Measurements from ENCODE around the gene DNAH6.

DNAH6 gene

DNA sequence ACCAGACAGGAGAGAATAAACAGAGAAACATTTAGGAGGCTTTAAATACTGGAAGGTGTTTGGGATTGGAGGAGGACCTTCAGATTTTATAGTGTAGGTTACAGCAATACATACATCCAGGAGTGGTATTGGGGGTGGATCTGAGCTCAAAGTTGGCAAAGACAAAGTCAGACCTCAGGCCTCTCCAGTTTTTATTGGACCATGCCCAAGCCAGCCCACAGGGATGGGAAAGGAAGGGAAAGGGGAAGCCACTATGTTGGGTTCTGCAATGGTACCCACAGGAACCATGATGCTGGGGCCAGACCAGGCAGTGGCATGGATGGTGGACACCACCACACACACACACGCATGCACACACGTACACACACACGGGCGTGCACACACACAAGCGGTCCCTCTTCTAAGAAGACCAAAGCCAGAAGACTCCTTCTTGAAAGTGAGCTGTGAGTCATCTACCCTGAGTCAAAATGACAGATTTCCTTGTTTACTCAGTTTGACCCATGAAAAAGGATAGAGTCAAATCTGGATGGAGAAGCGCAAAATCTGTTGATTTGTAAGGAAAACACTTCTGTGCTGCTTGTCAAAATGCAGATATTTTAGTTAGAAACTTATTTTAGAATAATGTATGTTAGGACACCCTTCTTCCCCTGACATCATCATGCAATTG lies 276.7 kb downstream of the DNAH6 start:
- no peak for DNase-seq (ENCODE audit: low spot score)
- no peak for FAIRE-seq

DNA sequence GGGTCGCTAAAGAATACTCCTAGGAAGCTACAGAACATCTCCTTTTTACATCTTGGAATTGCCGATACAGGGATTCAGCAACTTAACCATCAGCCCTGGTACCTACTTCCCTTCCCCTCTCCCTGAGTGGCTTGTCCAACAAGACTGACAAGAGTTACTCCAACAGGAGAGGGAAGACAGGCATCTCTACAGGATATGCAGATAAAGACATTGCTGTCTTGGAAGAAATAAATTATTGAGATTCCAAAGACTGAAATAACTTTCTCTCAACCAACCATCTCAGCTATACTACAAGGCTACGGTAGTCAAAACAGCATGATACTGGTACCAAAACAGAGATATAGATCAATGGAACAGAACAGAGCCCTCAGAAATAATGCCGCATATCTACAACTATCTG lies 277.3 kb downstream of the DNAH6 start:
- FAIRE-seq (no peak), DNase-seq (ENCODE audit: low spot score) (no peak)

DNA sequence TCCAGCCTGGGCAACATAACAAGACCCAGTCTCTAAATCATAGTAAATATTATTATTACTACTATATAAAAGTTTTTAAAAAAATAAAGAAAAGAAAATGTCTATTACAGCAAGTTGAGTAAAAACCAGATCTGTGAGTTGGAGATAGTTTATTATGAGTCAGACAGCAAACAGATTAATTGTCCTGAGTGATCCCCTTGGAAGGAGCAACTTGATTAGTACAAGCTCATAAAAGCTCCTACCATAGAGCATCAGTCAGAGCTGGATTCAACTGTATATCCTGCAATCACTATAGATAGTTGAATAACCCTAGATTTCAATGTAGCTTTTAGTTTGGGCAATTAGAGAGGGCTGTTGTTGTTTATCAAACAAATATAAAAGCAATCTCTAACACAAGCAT lies 280.5 kb downstream of the DNAH6 start:
- DNase-seq (ENCODE audit: low spot score) (no peak), FAIRE-seq (no peak)

DNA sequence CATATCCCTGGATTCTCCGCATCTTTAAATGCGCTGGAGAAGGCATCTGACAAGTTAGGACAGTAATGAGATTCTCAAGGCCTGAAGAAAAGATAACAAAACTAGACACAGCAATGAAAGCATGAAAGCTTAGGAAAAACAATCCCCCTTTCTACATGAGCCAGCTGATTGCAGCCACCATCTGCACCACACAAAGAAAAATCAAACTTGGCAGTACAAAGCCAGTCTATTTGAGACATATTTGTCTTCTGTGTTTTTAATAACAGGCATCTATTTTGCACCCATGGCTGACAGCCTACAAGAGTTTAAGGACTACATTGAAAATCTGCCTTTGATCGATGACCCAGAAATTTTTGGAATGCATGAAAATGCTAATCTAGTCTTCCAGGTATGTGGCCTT lies 281.0 kb downstream of the DNAH6 start:
- no peak for FAIRE-seq

DNA sequence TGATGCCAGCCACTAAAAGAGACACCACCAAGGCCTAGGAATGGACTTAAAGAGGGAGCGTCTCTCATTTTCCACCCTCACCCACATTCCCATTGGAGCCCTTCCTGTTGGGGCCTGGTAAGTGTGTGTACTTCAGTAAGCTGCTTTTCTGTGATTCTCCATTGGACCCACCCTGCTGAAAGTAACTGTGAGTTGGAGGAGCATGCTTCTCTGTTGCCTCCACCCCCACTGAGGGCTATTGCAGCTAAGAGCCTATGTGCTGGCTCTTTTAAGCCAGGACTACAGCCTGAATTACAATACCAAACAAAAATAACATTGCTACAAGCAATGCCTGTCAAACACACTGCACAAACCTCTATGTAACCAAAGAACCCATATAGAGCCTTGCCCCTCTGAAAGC lies 283.5 kb downstream of the DNAH6 start:
- DNase-seq (ENCODE audit: low spot score) (no peak), FAIRE-seq (no peak)

More for the DNA sequence above, 281.0 kb downstream of the DNAH6 start:
- no peak for DNase-seq (ENCODE audit: low spot score)

DNA sequence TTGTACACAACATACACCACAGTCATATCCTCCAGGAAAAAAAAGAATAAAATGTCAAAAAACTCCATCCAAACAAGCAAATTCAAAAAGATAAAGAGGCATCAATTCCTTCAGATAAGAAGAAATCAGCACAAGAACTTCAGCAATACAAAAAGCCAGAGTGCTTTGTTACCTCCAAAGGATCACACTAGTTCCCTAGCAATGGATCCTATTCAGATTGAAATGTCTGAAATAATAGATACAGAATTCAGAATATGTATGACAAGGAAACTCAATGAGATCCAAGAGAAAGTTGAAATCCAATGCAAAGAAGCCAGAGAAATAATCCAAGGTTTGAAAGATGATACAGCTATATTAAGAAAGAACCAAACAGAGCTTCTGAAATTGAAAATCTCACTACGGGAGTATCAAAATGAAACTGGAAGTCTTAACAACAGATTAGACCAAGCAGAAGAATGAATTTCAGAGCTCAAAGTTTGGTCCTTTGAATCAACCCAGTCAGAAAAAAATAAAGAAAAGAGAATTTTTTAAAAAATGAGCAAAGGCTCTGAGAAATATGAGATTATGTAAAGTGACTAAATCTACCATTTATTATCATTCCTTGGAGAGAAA lies 284.0 kb downstream of the DNAH6 start:
- DNase-seq (ENCODE audit: low spot score) (no peak), FAIRE-seq (no peak)

DNA sequence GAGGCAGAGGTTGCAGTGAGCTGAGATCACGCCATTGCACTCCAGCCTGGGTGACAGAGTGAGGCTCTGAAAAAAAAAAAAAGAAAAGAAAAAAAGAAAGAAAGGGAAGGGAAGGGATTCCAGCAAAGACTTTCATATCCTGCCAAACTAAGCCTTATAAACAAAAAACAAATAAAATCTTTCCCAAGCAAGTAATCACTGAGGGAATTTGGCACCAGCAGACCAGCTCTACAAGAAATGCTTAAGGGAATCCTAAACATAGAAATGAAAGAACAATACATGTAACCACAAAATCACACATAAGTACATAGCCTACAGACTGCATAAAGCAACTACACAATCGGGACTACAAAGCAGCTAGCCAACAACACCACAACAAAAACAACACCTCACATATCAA lies 285.5 kb downstream of the DNAH6 start:
- FAIRE-seq = no peak

DNA sequence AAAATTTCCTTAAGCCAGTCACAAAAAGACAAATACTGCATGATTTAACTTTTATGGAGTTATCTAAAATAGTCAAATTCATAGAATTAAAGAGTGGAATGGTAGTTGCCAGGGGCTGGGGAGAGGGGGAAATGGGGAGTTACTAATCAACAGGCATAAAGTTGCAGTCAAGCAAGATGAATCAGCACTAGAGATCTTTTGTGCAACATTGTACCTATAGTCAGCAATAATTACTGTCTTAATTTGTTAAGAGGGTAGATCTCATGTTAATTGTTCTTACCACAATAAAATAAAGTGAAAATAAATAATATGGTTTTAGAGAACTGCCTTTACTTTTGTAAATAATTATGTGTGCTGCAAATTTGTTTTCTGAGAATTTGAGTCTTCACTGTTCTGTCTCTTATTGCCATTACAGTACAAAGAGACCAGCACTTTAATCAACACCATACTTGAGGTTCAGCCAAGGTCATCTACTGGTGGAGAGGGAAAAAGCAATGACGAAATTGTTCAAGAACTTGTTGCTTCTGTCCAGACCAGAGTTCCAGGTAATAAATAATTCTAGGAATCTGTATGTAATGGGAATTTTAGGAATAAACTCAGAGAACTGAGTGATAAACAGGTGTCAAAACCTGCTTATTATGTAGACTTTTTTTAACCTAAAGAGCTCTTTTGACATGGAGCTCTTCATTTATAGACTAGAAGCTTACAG lies 289.1 kb downstream of the DNAH6 start:
- no peak for DNase-seq (ENCODE audit: low spot score)
- FAIRE-seq = no peak

More for the DNA sequence above, 285.5 kb downstream of the DNAH6 start:
- DNase-seq (ENCODE audit: low spot score) = no peak

DNA sequence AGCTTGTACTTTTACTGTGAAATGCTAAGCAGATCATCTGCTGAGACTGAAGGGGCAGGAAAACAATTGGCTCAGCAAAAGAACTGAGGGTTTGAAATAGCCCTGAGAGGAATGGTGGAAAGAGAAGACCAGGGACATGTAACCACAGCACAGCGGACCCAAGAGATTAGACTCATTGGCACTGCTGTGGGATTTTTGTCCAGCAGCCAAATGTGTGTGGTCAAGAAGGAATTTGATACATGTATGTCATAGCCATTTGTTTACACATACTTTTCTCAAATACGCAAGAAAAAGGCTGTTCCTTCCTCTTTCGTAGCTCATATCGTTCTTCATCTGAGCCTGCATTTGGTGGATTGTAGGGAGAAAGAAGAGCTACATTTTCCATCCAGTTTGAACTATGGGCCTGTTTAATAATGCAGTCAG lies 290.8 kb downstream of the DNAH6 start:
- DNase-seq (ENCODE audit: low spot score) = peak; percentile 76
- peak; percentile 80 for FAIRE-seq

DNA sequence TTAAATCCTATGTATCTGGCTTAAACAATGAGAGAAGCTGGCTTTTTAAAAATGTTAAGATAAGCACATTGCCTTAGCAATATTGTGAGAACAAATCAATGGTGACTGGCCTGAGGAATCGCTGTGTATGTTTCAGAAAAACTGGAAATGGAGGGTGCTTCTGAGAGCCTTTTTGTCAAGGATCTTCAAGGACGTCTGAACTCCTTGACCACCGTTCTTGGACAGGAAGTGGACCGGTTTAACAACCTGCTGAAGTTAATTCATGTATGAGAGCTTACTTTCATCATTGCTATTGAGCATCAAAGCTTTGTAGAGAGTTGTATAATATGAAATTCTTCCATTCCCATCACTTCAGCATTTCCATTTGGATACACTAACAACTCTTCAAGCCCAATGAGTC lies 292.0 kb downstream of the DNAH6 start:
- FAIRE-seq (no peak), DNase-seq (ENCODE audit: low spot score) (no peak)

DNA sequence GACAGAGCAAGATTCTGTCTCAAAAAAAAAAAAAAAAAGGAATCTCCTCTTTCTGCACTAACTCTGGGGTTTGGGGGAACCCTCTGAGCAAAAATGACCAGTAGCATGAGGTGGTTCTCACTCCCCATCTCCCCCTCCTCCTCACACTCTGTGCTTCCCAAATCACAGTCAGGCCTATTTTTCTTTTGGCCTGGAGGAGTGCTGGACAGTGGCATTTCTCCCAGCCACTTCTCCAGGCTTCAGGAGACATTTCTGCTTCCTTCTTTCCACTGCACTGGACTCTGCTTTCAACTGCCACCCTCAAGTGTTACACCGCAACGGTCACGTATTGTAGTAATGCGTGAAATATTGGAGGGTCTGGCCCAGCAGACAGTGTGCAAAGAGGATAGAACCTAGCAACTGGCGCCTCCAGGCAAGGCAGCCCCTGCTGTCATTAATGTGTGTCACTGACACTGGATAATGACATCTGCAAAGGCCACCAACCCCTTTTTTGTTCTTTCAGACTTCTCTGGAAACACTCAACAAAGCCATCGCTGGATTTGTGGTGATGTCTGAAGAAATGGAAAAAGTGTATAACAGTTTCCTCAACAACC lies 295.6 kb downstream of the DNAH6 start:
- no peak for DNase-seq (ENCODE audit: low spot score)

DNA sequence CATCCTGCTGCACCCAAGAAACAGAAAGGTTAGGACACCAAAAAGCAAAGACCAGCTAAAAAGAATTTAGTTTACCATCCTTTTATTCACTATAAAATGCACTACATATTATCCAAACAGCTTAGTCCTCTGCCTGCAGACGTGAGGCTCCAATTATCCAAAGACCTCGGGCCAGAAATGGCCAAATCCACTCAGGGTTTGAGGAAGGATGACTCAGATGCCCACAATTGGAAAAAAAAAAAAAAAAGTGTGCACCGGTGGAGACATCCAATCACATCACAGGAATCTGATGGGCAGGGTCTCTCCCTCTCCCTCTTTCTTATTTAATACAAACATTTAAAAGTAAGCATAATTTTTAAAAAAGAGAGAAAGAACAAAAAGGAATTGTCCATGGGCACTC lies 298.8 kb downstream of the DNAH6 start:
- DNase-seq (ENCODE audit: low spot score) (no peak), FAIRE-seq (no peak)

More for the DNA sequence above, 295.6 kb downstream of the DNAH6 start:
- no peak for FAIRE-seq

DNA sequence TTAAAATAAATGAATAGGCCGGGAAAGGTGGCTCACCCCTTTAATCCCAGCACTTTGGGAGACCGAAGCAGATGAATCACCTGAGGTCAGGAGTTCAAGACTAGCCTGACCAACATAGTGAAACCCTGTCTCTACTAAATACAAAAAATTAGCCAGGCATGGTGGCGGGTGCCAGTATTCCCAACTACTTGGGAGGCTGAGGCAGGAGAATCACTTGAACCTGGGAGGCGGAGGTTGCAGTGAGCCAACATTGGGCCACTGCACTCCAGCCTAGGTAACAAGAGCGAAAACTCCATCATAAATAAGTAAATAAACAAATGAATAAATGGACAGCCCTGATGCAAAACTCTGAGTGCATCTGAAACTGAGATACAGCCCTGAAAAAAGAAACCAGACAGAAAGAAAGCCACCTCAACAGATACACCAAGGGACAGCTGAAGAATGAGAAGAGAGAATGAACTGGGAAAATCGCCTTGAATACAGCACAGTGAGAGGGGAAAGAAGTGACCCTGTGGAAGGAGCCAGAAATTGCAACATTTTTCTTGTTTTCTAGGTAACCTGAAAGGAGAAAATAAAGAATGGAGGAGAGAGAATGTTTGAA lies 300.2 kb downstream of the DNAH6 start:
- FAIRE-seq = no peak
- no peak for DNase-seq (ENCODE audit: low spot score)

DNA sequence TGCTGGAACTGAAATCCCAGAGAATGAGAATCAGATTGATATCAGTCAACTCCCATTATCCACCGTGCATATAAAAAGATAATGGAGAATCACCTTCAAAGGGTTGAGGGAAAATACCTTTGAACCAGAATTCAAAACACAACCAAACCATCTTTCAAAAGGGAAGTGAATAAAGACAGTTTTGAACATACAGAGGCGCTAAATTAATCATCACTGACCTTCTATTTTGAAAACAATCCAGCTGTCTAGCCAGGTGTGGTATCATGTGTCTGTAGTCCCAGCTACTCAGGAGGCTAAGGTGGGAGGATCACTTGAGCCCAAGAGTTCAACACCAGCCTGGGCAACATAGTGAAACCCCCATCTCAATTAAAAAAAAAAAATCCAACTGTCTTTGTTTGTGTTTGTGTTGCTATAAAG lies 300.9 kb downstream of the DNAH6 start:
- no peak for DNase-seq (ENCODE audit: low spot score)
- FAIRE-seq = no peak

DNA sequence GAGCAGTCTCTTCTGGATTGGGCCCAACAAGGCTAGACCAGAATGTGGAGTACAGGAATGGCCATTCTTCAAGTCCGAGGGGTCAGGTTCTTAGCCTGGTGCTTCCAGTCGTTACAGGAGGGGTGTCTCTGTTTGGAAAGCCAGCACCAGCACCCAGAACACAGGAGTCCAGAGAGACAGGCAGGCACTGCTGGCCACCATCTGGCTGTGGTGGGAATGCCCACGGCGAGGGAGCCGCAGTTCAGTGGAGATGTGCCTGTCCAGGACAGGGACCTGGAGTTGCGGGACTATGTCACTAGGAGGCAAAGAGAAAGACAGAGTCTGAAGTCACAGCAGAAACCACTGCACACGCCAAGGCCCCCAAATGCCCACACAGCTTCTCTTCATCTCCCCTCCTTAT lies 305.5 kb downstream of the DNAH6 start:
- FAIRE-seq (no peak), DNase-seq (ENCODE audit: low spot score) (no peak)

DNA sequence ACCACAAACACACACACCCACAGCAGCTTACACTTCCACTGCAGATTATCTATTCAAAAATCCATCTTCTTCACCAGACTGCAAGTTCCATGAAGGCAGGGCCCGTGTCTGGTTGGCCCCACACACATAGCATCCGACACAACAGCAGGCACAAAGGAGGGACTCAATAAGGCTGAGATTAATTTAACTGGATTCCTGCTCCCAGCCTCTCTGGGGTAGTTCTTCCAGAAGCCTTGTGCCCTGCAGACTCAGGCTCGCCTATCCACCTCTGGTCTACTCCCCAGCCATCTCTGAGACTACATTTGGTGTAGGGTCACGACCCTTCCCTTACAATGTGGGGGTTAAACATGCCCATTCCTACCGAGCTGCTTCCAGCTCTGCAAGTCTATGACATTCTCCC lies 306.9 kb downstream of the DNAH6 start:
- FAIRE-seq = no peak
- DNase-seq (ENCODE audit: low spot score) = no peak

DNA sequence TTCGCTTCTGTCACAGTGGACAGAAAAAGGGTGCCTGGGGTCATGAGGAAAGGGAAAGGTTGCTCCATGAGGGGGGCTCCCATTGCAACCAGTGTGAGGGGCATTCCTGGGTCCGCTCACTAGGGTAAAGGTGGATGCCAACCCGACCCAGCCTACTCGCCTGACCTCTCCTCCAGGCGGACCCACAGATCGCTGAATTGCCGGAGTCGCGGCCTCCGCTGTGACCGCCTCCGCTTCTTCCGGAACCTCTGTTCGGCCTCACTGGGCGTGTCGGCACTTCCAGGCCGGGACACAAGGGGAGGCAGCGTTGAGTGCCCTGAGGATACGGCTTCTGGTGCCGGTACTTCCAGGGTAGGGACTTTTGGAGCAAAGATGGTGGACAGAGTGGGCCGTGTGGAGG lies 307.5 kb downstream of the DNAH6 start:
- no peak for FAIRE-seq
- no peak for DNase-seq (ENCODE audit: low spot score)

DNA sequence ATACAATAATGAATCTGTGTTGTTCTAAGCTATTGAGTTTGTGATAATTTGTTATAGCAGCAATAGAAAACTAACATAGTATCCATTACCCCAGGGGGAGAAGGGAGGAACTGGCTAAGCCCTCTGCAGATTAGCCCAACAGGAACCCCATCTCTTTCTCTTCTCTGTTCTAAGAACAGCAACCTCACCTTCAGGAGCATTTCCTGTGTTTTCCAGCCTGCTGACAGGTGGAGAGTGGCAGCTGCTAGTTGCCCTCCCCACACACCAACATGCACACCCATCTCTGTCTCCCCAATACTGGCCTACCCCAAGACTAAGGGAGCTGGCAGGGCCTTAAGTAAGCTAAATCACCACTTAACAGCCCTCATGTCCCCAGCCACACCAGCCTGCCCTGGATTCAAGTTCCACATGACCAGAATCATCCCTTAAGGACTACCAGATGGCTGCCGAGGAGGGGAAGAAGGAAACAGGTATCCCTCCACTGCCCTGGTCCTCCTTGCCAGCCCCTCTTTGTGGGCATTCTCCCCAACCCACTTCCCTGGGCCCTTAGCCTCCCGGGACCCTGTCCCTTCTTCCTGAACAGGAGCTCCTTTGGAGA lies 311.8 kb downstream of the DNAH6 start:
- no peak for FAIRE-seq
- DNase-seq (ENCODE audit: low spot score) = no peak

DNA sequence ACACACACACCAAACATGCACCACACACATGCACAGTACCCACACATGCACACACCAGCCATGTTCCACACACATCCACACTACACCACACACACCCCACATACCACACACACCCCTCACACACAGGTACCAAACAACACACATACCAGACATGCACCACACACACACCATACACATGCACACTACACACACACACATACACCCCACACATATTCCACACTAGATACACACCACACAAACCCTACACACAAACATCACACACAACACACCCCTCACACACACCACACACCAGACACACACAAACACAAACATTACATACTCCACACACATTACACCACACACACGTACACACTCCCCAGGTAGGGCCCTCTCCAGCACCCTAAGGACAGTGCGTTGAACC lies 313.4 kb downstream of the DNAH6 start:
- DNase-seq (ENCODE audit: low spot score) (no peak), FAIRE-seq (no peak)

DNA sequence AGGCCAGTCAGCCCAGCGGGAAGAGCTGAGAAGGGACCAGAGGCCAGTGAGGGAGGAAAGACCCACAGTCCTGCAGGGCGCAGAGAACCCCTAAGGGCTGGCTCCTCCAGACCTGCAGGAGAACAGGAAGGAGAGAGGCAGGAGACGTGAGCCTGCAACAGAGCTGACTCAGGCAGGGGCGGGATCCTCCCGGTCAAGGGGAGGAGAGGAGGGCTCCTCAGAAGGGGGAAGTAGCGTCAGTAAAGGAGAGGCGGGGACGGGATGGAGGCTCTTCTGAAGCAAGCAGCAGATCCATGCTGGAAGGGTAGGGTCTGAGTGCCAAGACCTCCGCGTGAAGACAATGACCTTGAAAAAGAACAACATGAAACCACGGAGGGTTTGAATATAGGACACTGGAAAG lies 313.8 kb downstream of the DNAH6 start:
- DNase-seq (ENCODE audit: low spot score) (no peak), FAIRE-seq (no peak)

DNA sequence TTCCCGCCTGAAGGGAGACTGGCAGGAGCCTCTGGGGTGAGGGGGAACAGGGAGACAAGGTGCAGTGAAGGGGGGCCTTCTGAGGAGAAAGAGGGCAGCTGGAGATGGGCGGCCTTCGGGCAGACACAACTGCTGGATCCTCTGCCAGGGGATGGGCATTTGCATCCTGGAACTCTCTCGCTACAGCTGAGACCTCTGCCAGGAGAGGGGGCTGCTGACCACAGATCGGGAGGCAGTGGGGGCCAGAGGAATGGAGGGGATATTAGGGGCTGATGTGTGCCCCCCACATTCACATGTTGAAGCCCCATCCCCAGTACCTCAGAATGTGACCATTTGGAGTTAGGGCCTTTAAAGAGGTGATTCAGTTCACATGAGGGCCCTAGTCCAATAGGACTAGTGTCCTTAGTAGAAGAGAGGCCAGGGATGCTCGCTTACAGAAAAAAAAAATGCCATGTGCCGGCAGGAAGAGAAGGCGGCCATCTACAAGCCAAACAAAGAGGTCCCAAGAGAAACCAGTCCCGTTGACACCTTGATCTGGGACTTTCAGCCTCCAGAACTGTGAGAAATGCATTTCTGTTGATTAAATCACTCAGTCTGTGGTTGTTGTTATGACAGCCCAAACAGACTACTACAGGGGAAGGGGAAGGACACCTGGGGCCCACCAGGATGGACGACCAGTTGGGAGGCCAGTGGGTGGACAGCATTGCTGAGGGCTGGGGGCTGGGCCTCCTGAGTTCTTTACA lies 314.6 kb downstream of the DNAH6 start:
- DNase-seq (ENCODE audit: low spot score) = no peak
- FAIRE-seq = no peak

Measured in RCC 7860 (cell line).